Skeletal muscle cell (primary cell): ENCODE measurements around the gene RFWD3.

Source experiments
- DNase-seq: peaks from one replicate; pipeline ENCODE4 v3.0.0-alpha.2; 2010; ENCODE audit warnings: low read depth
- H3K4me3 ChIP-seq: 2 replicates; pipeline ENCODE4 v1.5.1; 2011; ENCODE audit warnings: low read depth, mild to moderate bottlenecking, control low read depth, low read length, moderate library complexity

The RFWD3 gene

GRCh38 chr16:74625500-74626350 is 41.0 kb downstream of the RFWD3 start:
- no peak overlapping the region for H3K4me3 ChIP-seq
- no peak for DNase-seq

DNA sequence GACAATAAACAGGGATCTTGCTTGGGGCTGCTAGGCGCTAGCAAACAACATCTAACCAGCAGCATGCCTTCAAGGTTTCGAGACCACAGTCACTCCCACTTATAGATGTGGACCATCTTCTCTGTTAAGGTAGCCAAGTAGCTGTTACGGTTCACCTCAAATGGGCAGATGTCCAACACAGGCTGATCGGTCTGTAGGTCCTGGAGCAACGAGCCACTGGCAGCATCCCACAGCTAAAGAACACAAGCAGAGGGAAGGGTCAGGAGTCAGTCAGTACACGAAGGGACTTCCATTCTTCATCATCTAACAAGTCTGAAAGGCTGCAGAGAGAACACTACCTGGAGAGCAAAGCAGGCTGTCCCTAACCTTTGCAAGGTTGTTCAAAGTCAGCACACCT is 42.8 kb downstream of the RFWD3 start:
- DNase-seq, result no peak
- H3K4me3 ChIP-seq, result no peak overlapping the region

DNA sequence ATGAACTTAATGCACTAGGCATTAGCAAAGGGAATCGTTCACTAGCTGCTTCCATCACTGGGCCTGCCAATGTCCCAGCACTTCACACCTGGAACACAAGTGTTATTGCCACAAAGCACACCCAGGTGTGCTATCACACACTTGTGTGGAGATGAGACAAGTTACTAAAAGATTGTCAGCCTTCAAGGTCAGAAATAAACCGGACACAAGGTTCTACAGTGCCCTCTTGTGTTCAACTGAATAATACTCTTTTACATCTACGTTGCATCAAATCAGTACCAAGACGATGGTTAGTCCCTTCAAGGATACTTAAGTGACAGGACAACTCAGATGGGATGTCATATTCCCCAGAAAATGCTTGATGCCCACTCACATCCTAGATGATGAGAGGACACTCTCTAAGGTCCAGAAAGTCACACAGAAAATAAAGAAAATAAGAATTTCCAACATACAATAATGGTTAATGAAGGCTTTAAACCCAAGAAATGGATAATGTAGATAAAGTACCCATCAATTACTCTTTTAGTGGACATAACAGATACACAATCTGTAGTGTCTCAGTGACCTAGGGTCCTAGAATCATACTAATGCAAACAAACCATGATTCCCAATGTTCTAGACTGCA is 43.4 kb downstream of the RFWD3 start:
- no peak for DNase-seq

DNA sequence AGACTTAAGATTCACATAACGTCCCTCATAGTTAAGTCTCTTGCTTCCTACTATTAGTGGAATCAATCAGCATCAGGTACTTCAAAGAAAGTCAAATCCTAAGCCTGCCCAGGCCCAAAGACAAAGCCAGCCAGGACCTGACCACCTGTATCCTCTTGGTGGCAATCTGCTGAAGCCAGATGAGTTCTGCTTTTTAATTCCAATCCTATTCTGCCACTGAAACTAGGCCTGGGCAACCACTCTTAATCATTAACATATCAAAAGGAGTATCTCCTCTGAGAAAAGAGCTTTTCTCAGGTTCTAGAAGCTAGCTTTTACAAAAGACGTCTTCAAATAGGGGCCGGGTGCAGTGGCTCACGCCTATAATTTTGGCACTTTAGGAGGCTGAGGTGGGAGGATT is 44.7 kb downstream of the RFWD3 start:
- DNase-seq, result no peak
- no peak overlapping the region for H3K4me3 ChIP-seq

More for the DNA sequence above, 43.4 kb downstream of the RFWD3 start:
- H3K4me3 ChIP-seq, result no peak overlapping the region

DNA sequence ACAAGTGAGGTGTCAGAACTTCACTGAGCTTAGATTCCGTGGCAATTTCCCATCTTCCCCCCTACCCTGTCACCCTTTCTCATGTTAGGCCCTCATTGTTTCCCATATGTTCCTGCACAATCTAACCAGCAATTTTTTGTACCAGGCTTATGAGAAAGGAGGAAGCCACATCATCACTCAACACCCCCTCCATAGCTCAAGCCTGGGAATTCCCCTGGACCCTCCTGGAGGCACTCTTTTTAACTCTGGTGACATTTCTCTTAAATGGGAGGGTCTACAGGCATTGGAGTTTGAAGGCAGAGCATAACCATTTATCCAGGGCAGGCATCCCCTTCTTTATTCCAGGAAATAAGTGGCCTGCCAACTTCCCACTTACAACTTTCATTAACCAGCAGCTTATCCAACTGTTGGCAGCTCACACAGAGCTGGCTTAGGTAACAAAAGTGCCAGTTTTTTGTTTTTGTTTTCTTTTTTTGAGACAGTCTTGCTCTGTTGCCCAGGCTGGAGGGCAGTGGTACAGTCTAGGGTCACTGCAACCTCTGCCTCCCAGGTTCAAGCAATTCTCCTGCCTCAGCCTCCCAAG is 49.4 kb downstream of the RFWD3 start:
- H3K4me3 ChIP-seq, result no peak overlapping the region
- no peak for DNase-seq

GRCh38 chr16:74611721-74612120 is 55.0 kb downstream of the RFWD3 start:
- no peak for DNase-seq
- no peak overlapping the region for H3K4me3 ChIP-seq

DNA sequence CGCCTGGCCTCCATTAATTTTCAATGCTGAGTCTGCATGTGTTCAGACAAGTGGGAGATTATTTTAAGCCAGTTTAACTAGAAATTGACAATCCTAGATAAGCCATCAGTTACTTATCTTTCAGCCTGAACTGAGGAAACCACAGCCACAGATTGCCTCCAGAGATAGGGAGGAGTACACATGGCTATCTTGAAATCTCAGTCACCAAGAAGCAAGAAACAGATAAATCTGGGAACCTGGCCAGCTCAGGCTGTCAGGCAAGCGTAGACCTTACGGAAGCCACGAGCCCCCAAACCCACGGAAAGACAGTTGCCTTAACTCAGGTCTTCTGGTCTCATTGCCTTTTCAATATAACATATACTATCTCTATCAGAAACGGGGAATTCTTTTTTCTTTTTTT is 57.7 kb downstream of the RFWD3 start:
- H3K4me3 ChIP-seq, result no peak overlapping the region
- DNase-seq, result no peak

DNA sequence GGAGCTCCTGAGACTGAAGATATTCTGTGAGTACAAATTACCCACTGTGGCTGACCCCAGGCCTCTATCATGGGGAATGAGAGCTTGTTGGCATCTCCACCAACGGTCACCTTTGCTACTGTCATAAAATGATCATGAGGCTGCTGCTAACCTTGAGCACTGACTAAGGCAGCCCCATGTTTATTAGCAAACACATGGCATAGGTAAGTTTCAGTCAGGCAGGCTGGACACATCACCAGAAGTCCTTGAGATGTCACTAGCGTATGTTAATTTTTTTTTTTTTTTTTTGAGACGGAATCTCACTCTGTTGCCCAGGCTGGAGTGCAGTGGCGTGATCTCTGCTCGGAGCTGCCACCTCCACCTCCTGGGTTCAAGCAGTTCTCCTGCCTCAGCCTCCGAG is 58.3 kb downstream of the RFWD3 start:
- no peak for DNase-seq
- no peak overlapping the region for H3K4me3 ChIP-seq

DNA sequence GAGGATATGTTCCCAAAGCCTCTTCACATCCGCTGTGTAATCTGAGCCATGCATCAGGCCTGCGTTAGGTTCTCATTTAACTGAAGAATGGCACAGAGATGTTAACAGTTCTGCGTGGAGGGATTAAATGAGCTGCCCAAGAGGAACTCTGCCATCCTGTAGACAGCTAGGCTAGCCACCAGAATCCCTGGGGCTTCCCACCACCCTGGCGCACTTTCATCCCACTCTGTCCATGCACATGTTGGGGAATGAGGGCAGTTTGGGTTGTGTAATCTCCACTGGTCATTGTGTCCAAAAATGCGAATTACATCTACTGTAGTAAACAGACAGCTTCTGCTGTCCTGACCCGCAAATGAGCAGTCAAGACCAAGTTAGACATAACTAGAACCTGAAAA is 58.7 kb downstream of the RFWD3 start:
- no peak overlapping the region for H3K4me3 ChIP-seq
- no peak for DNase-seq

- DNase-seq, result no peak
- H3K4me3 ChIP-seq, result peak overlapping the region; percentile 89
Measured at GRCh38 chr16:74607310-74607961, 59.2 kb downstream of the RFWD3 start.

DNA sequence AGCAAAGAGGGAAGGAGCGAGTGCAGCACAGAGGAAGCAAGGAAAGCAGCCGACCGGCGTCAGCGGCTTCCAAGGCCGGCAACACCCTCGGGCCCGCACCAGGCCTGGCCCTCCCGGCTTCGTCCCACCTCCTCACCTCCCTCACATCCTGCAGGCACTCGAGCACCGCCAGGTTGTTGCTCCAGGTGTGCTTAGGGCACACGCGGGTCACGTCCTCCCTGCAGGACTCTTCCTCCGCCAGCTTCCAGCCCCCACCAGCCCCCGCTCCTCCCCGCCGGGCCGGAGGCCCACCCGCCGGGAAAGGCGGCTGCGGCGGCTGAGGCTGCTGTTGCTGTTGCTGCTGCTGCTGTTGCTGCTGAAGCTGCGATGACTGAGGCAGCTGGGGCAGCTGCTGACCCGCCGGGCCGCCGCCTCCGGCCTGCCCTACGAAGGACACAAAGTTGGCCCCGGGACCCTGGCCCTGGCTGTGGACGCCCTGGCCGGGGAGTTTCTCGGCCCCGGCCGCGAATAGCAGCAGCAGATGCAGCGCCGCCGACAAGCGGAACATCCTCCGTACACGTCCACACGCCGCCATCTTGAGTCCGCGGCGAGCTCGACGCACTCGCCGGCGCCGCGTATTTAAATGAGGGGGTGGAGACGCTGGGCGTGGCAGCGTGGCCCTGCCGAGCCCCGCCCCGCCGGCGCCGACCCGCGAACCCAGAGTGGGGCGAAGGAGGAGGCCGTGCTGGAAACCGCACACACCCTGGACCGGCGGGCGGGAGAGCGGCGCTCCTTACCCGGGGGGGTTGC is 60.0 kb downstream of the RFWD3 start, which contains the start of gene GLG1:
GLG1 (minus strand) TSS at position 594 of the 789 bp plus-strand sequence; CDS start at position 574, 20 bp downstream.
- DNase-seq, result peak; percentile 69
- H3K4me3 ChIP-seq, result peak within 1 kb of the TSS; percentile 89

- no peak for DNase-seq
Measured at GRCh38 chr16:74605746-74606520, 60.7 kb downstream of the RFWD3 start.

DNA sequence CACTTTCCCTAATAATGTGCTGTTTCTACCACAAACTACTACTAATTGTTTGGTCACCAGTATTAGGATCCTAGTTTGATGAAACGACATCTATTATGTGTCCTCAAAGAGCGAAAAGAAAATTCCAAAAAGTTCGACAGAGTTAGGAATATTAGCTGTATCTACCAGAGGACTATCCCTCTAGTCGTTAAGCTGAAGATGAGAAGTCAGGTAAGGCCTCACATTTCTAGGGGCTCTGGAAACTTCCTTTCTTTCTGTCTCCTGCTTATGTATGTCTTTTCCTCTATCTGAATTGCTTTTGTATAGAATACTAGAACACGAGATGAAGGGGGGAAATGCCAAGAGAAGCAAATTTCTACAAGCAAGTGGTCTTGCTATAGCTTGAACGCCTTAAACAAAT is 61.3 kb downstream of the RFWD3 start:
- peak overlapping the region; percentile 89 for H3K4me3 ChIP-seq
- DNase-seq, result no peak

More at GRCh38 chr16:74605746-74606520, 60.7 kb downstream of the RFWD3 start:
- peak overlapping the region; percentile 89 for H3K4me3 ChIP-seq

- no peak overlapping the region for H3K4me3 ChIP-seq
- no peak for DNase-seq
Measured at GRCh38 chr16:74603848-74604247, 62.8 kb downstream of the RFWD3 start.

- no peak for DNase-seq
- no peak overlapping the region for H3K4me3 ChIP-seq
Measured at GRCh38 chr16:74601126-74601871, 65.4 kb downstream of the RFWD3 start.

DNA sequence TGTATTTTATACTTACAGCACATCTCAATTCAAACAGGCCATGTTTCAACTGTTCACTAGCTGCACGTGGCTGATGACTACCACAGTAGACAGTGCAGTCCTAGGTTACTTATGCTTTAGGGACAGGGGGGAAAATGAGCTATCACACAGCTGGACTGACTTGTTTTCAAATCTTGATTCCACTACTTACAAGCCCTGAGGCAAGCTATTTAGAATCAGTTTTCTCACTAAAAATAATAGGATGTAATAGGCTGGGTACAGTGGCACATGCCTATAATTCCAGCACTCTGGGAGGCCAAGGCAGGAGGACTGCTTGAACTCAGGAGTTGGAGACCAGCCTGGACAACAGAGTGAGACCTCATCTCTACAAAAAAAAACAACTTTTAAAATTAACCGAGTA is 70.1 kb downstream of the RFWD3 start:
- H3K4me3 ChIP-seq, result no peak overlapping the region
- DNase-seq, result no peak

GRCh38 chr16:74592847-74593246 is 73.8 kb downstream of the RFWD3 start:
- DNase-seq, result no peak

More at GRCh38 chr16:74592847-74593246, 73.8 kb downstream of the RFWD3 start:
- H3K4me3 ChIP-seq, result no peak overlapping the region
